DOHH2 (cell line): ENCODE measurements around the gene DSC2.

ENCODE experiments used
- EZH2phosphoT487 ChIP-seq: fragments of 200-600 bp; sonication (generic); IDR thresholded peaks from 2 replicates; pipeline ENCODE4 v1.6.1; 2017; ENCODE audit warnings: borderline replicate concordance, mild to moderate bottlenecking, antibody characterized with exemption, low read length, moderate library complexity, mixed read lengths
- TF ChIP-seq, protein P1 (sequence below): fragments of 200-600 bp; sonication (generic); IDR thresholded peaks from one replicate; pipeline ENCODE4 v1.5.1; 2014; ENCODE audit warnings: antibody characterized with exemption, mild to moderate bottlenecking, low read depth, low read length; ENCODE audit not compliant: poor library complexity, severe bottlenecking

DNA sequence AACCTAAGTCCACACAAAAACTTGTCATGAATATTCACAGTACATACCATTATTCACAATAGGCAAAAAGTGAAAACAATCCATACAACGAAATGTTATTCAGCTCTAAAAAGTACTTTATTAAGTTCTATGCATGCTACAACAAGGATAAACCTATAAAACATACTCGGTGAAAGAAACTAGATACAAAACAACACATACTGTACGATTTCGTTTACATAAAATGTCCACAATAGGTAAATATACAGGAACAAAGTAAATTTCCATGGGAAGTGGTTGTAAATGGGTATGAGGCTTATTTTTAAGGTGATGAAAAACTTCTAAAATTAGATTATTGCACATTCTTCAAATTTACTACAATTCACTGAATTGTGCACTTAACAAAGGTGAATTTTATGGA lies 67.7 kb downstream of the DSC2 start:
- TF ChIP-seq, protein P1, sequence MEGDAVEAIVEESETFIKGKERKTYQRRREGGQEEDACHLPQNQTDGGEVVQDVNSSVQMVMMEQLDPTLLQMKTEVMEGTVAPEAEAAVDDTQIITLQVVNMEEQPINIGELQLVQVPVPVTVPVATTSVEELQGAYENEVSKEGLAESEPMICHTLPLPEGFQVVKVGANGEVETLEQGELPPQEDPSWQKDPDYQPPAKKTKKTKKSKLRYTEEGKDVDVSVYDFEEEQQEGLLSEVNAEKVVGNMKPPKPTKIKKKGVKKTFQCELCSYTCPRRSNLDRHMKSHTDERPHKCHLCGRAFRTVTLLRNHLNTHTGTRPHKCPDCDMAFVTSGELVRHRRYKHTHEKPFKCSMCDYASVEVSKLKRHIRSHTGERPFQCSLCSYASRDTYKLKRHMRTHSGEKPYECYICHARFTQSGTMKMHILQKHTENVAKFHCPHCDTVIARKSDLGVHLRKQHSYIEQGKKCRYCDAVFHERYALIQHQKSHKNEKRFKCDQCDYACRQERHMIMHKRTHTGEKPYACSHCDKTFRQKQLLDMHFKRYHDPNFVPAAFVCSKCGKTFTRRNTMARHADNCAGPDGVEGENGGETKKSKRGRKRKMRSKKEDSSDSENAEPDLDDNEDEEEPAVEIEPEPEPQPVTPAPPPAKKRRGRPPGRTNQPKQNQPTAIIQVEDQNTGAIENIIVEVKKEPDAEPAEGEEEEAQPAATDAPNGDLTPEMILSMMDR, result no peak
- TF ChIP-seq EZH2phosphoT487, result no peak
